Measurements from ENCODE around the gene ERMAP. TPM values are rescaled to one million over a fixed set of nuclear protein-coding genes. Genes with fewer than 3 reads are reported as not detected.
A peak's percentile ranks its signal among the peaks of the same experiment; 100 is the strongest.

Gene ERMAP
- total RNA-seq, 4 donors from 2014 or later: 1.4 to 6.5 (median 3.9) TPM

DNA sequence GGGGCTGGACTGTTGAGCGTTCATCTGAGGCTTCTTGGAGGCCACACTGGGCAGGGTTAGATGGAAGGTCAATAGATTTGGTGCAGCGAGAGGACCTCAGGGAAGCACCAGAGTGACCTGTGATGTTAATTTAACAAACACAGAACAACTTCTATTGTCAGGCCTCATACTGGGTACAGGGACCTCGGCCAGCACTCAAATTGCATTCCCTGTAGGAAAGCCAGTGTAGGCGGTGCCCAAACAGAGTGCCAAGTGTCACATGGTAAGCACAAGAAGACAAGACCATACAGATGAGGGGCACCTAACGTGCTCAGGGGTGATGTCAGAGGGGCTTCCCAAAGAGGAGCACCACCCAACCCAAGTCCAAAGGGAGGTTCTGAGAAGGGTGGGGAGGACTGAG lies 30.8 kb upstream of the ERMAP start:
- Histone ChIP-seq H3K4me3 (no peak overlapping the region), H3K27me3 (peaks cover 0 to 10% (median 0%) of the 10 kb centered on the region in 3 donors), H3K36me3 (no peaks in the 10 kb centered on the region), H3K4me1 (peaks cover 0 to 11% of the 10 kb centered on the region in 2 donors), H3K27ac (no peak overlapping the region), H3K9me3 (no peaks in the 10 kb centered on the region)
- no peak for TF ChIP-seq POLR2A (IDR thresholded peaks at IDR 0.05)
- TF ChIP-seq, protein P1, sequence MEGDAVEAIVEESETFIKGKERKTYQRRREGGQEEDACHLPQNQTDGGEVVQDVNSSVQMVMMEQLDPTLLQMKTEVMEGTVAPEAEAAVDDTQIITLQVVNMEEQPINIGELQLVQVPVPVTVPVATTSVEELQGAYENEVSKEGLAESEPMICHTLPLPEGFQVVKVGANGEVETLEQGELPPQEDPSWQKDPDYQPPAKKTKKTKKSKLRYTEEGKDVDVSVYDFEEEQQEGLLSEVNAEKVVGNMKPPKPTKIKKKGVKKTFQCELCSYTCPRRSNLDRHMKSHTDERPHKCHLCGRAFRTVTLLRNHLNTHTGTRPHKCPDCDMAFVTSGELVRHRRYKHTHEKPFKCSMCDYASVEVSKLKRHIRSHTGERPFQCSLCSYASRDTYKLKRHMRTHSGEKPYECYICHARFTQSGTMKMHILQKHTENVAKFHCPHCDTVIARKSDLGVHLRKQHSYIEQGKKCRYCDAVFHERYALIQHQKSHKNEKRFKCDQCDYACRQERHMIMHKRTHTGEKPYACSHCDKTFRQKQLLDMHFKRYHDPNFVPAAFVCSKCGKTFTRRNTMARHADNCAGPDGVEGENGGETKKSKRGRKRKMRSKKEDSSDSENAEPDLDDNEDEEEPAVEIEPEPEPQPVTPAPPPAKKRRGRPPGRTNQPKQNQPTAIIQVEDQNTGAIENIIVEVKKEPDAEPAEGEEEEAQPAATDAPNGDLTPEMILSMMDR (IDR thresholded peaks at IDR 0.05 in 4 of 5, conservative IDR thresholded peaks at IDR 0.05 in 1 of 5): no peak
- intact Hi-C loops (cut with DNase I; ENCODE audit: low total_unique reads): no loop called here
- ATAC-seq (no peak), DNase-seq (no peak)
- in situ Hi-C loops (cut with MboI; ENCODE audit: low sequenced_read_pairs in 4 of 4): loop anchor here in 2 of 4 donors (25.0 kb wide), 1 partner anchor 276 kb away; no protein-coding TSS in a partner anchor

DNA sequence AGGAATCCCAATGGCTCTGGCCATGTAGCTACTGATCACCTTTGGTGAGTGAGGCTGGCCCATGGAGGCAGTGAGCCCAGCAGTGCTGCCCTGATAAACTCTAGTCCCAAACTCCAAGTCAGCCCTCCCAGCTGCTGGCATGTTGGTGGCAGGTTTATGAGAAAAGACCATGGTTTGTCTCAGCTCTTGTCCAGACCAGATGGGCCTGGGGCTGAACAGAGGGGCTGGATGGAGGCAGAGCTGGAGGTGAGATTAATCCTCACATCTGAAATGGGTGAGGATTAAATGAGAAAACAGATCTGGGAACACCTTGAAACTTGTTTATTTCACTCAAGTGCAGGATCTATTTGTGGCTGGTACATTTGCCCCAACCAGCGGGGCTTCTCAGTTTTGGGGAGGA lies 28.9 kb upstream of the ERMAP start:
- H3K27ac ChIP-seq: no peak overlapping the region
- H3K4me3 ChIP-seq: no peak overlapping the region
- no peak for DNase-seq
- no peak for ATAC-seq
- TF ChIP-seq POLR2A (IDR thresholded peaks at IDR 0.05): no peak
- TF ChIP-seq, protein P1 (IDR thresholded peaks at IDR 0.05 in 4 of 5, conservative IDR thresholded peaks at IDR 0.05 in 1 of 5): no peak
- no peaks in the 10 kb centered on the region for H3K36me3 ChIP-seq
- H3K4me1 ChIP-seq: peaks cover 0 to 11% of the 10 kb centered on the region in 2 donors
- peaks cover 0 to 10% (median 0%) of the 10 kb centered on the region in 3 donors for H3K27me3 ChIP-seq
- in situ Hi-C loops (cut with MboI; ENCODE audit: low sequenced_read_pairs in 4 of 4): loop anchor here in 2 of 4 donors (25.0 kb wide), 1 partner anchor 274 kb away; no protein-coding TSS in a partner anchor
- H3K9me3 ChIP-seq: no peaks in the 10 kb centered on the region
- intact Hi-C loops (cut with DNase I; ENCODE audit: low total_unique reads): no loop called here

DNA sequence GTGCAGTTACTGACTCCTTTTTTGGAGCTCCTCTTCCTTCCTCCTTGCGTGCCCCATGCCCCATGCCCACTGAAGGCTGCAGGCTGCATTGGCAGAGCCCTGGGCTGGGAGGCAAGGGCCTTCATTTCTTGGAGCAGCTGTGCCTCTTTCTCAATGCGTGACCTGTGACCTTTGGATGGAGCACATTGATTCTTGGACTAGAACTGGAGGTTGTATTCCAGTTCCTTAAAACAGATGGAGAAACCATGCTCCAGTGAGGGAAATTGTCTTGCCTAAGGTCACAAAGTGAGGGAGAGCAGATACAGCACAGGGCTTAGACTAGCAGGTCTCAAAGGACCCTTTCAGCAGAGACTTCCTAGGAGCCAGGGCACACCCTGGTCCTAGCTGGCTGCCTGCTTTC lies 23.1 kb upstream of the ERMAP start:
- Histone ChIP-seq H3K36me3 (no peaks in the 10 kb centered on the region), H3K27ac (no peak overlapping the region), H3K27me3 (no peaks in the 10 kb centered on the region), H3K9me3 (no peaks in the 10 kb centered on the region), H3K4me1 (no peaks in the 10 kb centered on the region), H3K4me3 (no peak overlapping the region)
- in situ Hi-C loops (cut with MboI; ENCODE audit: low sequenced_read_pairs in 4 of 4) (loop anchor here in 2 of 4 donors (25.0 kb wide), 1 partner anchor 268 kb away; no protein-coding TSS in a partner anchor), intact Hi-C loops (cut with DNase I; ENCODE audit: low total_unique reads) (no loop called here)
- ATAC-seq (peak in 1 of 2 donors; percentile 61), DNase-seq (no peak)
- TF ChIP-seq, protein P1 (IDR thresholded peaks at IDR 0.05 in 4 of 5, conservative IDR thresholded peaks at IDR 0.05 in 1 of 5): no peak
- TF ChIP-seq POLR2A (IDR thresholded peaks at IDR 0.05): no peak

DNA sequence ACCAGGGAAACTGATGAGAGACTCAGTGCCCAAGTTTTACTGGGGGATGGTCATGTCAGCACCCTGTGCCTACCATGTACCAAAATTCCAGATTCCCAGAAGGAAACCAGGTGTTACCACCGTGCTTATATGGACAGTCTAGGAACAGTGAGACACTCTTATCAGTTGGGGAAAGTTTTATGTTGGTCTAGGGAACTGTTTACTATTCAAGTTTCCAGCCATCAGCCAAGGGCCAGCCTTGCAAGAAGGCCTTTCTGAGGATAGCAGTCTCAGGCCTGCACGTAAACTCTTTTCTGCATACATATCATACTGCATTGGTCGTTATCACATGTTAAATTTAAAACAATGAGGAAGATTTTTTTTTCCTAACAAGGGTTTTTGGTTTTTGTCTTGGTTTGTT lies 19.5 kb upstream of the ERMAP start:
- DNase-seq (no peak), ATAC-seq (no peak)
- Histone ChIP-seq H3K27me3 (no peaks in the 10 kb centered on the region), H3K27ac (no peak overlapping the region), H3K9me3 (no peaks in the 10 kb centered on the region), H3K36me3 (no peaks in the 10 kb centered on the region), H3K4me3 (no peak overlapping the region), H3K4me1 (no peaks in the 10 kb centered on the region)
- TF ChIP-seq, protein P1 (IDR thresholded peaks at IDR 0.05 in 4 of 5, conservative IDR thresholded peaks at IDR 0.05 in 1 of 5): no peak
- TF ChIP-seq POLR2A (IDR thresholded peaks at IDR 0.05): no peak
- intact Hi-C loops (cut with DNase I; ENCODE audit: low total_unique reads): no loop called here
- in situ Hi-C loops (cut with MboI; ENCODE audit: low sequenced_read_pairs in 4 of 4): loop anchor here in 2 of 4 donors (25.0 kb wide), 1 partner anchor 265 kb away; no protein-coding TSS in a partner anchor

DNA sequence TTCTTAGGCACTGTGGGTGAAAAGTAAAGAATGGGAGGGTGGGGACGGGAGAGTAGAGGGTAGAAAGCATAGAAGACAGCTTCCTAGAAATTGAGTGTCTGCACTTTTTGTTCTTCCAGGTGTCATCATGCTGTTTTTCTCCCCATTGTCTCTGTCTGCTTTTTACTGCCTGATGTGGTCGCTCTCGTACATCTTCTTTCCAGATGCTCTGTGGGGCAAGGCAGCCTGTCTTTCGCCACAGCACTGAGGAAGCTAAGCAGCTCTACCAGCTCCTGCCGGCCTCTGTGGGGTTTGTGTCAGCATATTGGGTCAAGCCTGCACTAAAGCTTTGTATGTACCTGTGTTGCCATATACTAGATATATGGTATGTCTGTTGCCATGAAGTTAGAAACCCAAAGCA lies 18.9 kb upstream of the ERMAP start:
- no peak overlapping the region for H3K4me3 ChIP-seq
- TF ChIP-seq POLR2A (IDR thresholded peaks at IDR 0.05): no peak
- in situ Hi-C loops (cut with MboI; ENCODE audit: low sequenced_read_pairs in 4 of 4): loop anchor here in 2 of 4 donors (25.0 kb wide), 1 partner anchor 264 kb away; no protein-coding TSS in a partner anchor
- no peaks in the 10 kb centered on the region for H3K4me1 ChIP-seq
- intact Hi-C loops (cut with DNase I; ENCODE audit: low total_unique reads): no loop called here
- ATAC-seq: no peak
- H3K36me3 ChIP-seq: no peaks in the 10 kb centered on the region
- no peak overlapping the region for H3K27ac ChIP-seq
- no peak for DNase-seq
- H3K27me3 ChIP-seq: no peaks in the 10 kb centered on the region
- no peaks in the 10 kb centered on the region for H3K9me3 ChIP-seq

Measured in gastrocnemius medialis (tissue), 4 donors.